SH-SY5Y (cell line): ENCODE measurements around the gene VENTX.

Source experiments
- GATA2 ChIP-seq: IDR thresholded peaks from 2 replicates; pipeline ENCODE4 v1.6.1; 2011; ENCODE audit warnings: mild to moderate bottlenecking, low read depth, low read length
- GATA3 ChIP-seq: IDR thresholded peaks from 2 replicates; pipeline ENCODE4 v1.6.1; 2011; ENCODE audit warnings: low read depth, mild to moderate bottlenecking, low read length, moderate library complexity

GRCh38 chr10:133251388-133252222 is 13.9 kb downstream of the VENTX start:
- TF ChIP-seq GATA2 (no peak), GATA3 (no peak)
